HepG2 (cell line): Measurements from ENCODE around the gene ANO9. TPM values are rescaled to one million over a fixed set of nuclear protein-coding genes. Genes with fewer than 3 reads are reported as not detected.

Experiments used
- ATAC-seq: fragments of 200-7000 bp; cut with Tn5 transposase; 3 replicates; pipeline ENCODE4 v1.9.1; 2020; ENCODE audit warnings: mild to moderate bottlenecking, moderate library complexity
- BruUV-seq: library from RNA; stranded (reverse); fragments of 400-500 nt; replicated peaks from 2 replicates; lab custom pipeline; 2021; lab: Mats Ljungman, UMichigan
- CTCF ChIA-PET: fragments of 300-600 bp; formaldehyde crosslinking; extraction: SDS; loops from one replicate; lab custom pipeline; 2021; ENCODE audit warnings: low total read pairs, inconsistent platforms, low intra/inter-chr PET ratio; lab: Yijun Ruan, JAX
- POLR2A ChIA-PET: fragments of 350-600 bp; sonication (Branson Sonifier 250); formaldehyde crosslinking; loops from one replicate; lab custom pipeline; 2020; ENCODE audit warnings: antibody characterized with exemption, inconsistent platforms; lab: Yijun Ruan, JAX
- DNase-seq: peaks from one replicate; pipeline ENCODE4 v3.0.0-alpha.2; 2015; ENCODE audit warnings: low spot score
- FAIRE-seq: peaks from 3 replicates; lab custom pipeline; 2011; peaks lifted over from hg19 to GRCh38; lab: Jason Lieb, UNC
- H2AFZ ChIP-seq: one replicate; pipeline ENCODE4 v1.6.1; 2011; ENCODE audit warnings: low read length, inconsistent platforms
- H3K27ac ChIP-seq: fragments of 300-600 bp; 3 replicates; pipeline ENCODE4 v1.8.0; 2011; ENCODE audit warnings: mixed run types, mild to moderate bottlenecking, mixed read lengths, low read length, inconsistent platforms; ENCODE audit not compliant: insufficient read depth; ENCODE audit errors: extremely low read length
- H3K27me3 ChIP-seq, 2 experiments: fragments of 200-600 bp in 1 of 2; 2 replicates in 1 of 2; 3 replicates in 1 of 2; pipeline versions ENCODE4 v1.6.0 to v1.8.0; 2011; ENCODE audit warnings: low read length in 2 of 2, mild to moderate bottlenecking in 2 of 2, moderate library complexity in 2 of 2, inconsistent platforms in 1 of 2; ENCODE audit not compliant: insufficient read depth in 2 of 2, control insufficient read depth in 1 of 2
- H3K36me3 ChIP-seq, 2 experiments: fragments of 200-600 bp in 1 of 2; replicated peaks in 1 of 2; 2 replicates in 1 of 2; 3 replicates in 1 of 2; pipeline versions ENCODE4 v1.5.1 to v1.8.0; 2011; ENCODE audit warnings: low read length in 2 of 2, inconsistent platforms in 1 of 2; ENCODE audit not compliant: insufficient read depth in 2 of 2, control insufficient read depth in 1 of 2
- H3K4me1 ChIP-seq: 2 replicates; pipeline ENCODE4 v1.5.1; 2012; ENCODE audit warnings: low read length, inconsistent platforms; ENCODE audit not compliant: insufficient read depth
- H3K4me2 ChIP-seq: 2 replicates; pipeline ENCODE4 v1.6.0; 2011; ENCODE audit warnings: low read depth, low read length, inconsistent platforms
- H3K4me3 ChIP-seq, 3 experiments: fragments of 200-600 bp in 1 of 3; sonication (generic), shearing (Covaris generic) in 1 of 3; replicated peaks in 1 of 3; 2 replicates each; pipeline ENCODE4 v1.5.1; 2011 to 2016; ENCODE audit warnings: low read length in 3 of 3, inconsistent platforms in 2 of 3, low read depth in 2 of 3, mild to moderate bottlenecking in 2 of 3, control low read depth in 1 of 3, mixed read lengths in 1 of 3; ENCODE audit not compliant: insufficient read depth in 1 of 3
- H3K79me2 ChIP-seq: one replicate; pipeline ENCODE4 v1.6.1; 2011; ENCODE audit warnings: low read length, inconsistent platforms; ENCODE audit not compliant: insufficient read depth
- H3K9ac ChIP-seq: 2 replicates; pipeline ENCODE4 v1.6.0; 2011; ENCODE audit warnings: mild to moderate bottlenecking, low read depth, low read length, inconsistent platforms; ENCODE audit not compliant: insufficient read depth
- H3K9me3 ChIP-seq: 2 replicates; pipeline ENCODE4 v1.5.1; 2012; ENCODE audit warnings: mild to moderate bottlenecking, low read length
- H4K20me1 ChIP-seq: 2 replicates; pipeline ENCODE4 v1.6.0; 2011; ENCODE audit warnings: inconsistent platforms, mild to moderate bottlenecking, low read length, moderate library complexity; ENCODE audit not compliant: insufficient read depth
- BCL6 ChIP-seq: IDR thresholded peaks from 2 replicates; pipeline ENCODE4 v1.6.1; 2016; ENCODE audit warnings: missing genetic modification reagents, missing compliant biosample characterization
- KDM3A ChIP-seq: IDR thresholded peaks from 2 replicates; pipeline ENCODE4 v1.6.1; 2018; ENCODE audit warnings: low read depth, missing compliant biosample characterization
- MTA1 ChIP-seq: sonication (generic); formaldehyde crosslinking; IDR thresholded peaks from 2 replicates; pipeline ENCODE4 v1.4.0; 2020; ENCODE audit warnings: missing genetic modification reagents, mild to moderate bottlenecking, borderline replicate concordance
- SALL2 ChIP-seq: sonication (generic); formaldehyde crosslinking; IDR thresholded peaks from 2 replicates; pipeline ENCODE4 v1.8.1; 2023; ENCODE audit warnings: mild to moderate bottlenecking, missing genetic modification reagents, inconsistent platforms
- SIN3A ChIP-seq: IDR thresholded peaks from 2 replicates; pipeline ENCODE4 v1.6.1; 2011; ENCODE audit warnings: low read depth, mild to moderate bottlenecking, control low read depth, low read length, borderline replicate concordance
- SNAPC2 ChIP-seq: sonication (generic); formaldehyde crosslinking; IDR thresholded peaks from 2 replicates; pipeline ENCODE4 v1.8.1; 2022; ENCODE audit warnings: mild to moderate bottlenecking, missing genetic modification reagents
- SRSF9 ChIP-seq: fragments of 200-400 bp; formaldehyde crosslinking; IDR thresholded peaks from 2 replicates; pipeline ENCODE4 v1.6.1; 2018; ENCODE audit warnings: borderline replicate concordance, mild to moderate bottlenecking, low read depth, low read length; ENCODE audit not compliant: insufficient read depth, poor library complexity, severe bottlenecking
- TCF7L2 ChIP-seq: IDR thresholded peaks from 2 replicates; pipeline ENCODE4 v1.6.1; 2011; ENCODE audit warnings: mild to moderate bottlenecking, low read depth, low read length, moderate library complexity
- ZNF10 ChIP-seq: sonication (generic); formaldehyde crosslinking; IDR thresholded peaks from 2 replicates; pipeline ENCODE4 v1.4.0; 2020; ENCODE audit warnings: mild to moderate bottlenecking, low read depth, missing genetic modification reagents, borderline replicate concordance
- WGBS: methylation state at CpG from one replicate; pipeline ENCODE4 v1.1.6; 2017; ENCODE audit warnings: low lambda C conversion rate; 5-methylcytosine and 5-hydroxymethylcytosine counted together
- in situ Hi-C: cut with HindIII; loops from 2 replicates; pipeline ENCODE4 v1.10.0; 2017; ENCODE audit warnings: low pct_unique_long_range_greater_than_20kb; ENCODE audit not compliant: extremely low pct_ligation_motif_present
- intact Hi-C: fragments of 100-400 bp; cut with micrococcal nuclease; formaldehyde crosslinking; loops from one replicate; pipeline ENCODE4 v1.10.0; 2022; ENCODE audit not compliant: unreplicated experiment
- polyA plus RNA-seq, 8 experiments: library from polyadenylated mRNA; depleted of rRNA in 3 of 8; stranded (reverse) in 7 of 8; unstranded in 1 of 8; fragments of >200 nt; fragmentation: Illumina TruSeq in 4 of 8; extraction: Trizol in 4 of 8; gene quantifications; 2 replicates each; pipeline versions ENCODE4 v1.2.1 to v1.2.3, GENCODE V29; 2011 to 2016; ENCODE audit warnings: low read depth in 4 of 8, missing spikeins in 1 of 8, mixed read lengths in 1 of 8; ENCODE audit not compliant: insufficient read depth in 1 of 8
- total RNA-seq, 5 experiments: library from RNA; depleted of rRNA; stranded (reverse); fragments of >200 nt; fragmentation: Illumina TruSeq; extraction: Trizol; gene quantifications; 2 replicates each; pipeline ENCODE4 v1.2.3, GENCODE V29; 2016; ENCODE audit warnings: low read depth in 1 of 5
- TF ChIP-seq, protein P1 (sequence below): sonication (generic); formaldehyde crosslinking; IDR thresholded peaks from 2 replicates; pipeline ENCODE4 v1.4.0; 2020; ENCODE audit warnings: missing genetic modification reagents
- TF ChIP-seq, protein P2 (sequence below): sonication (generic); formaldehyde crosslinking; IDR thresholded peaks from 2 replicates; pipeline ENCODE4 v1.8.0; 2022; ENCODE audit warnings: missing genetic modification reagents, mild to moderate bottlenecking, moderate library complexity, borderline replicate concordance
- TF ChIP-seq, protein P3 (sequence below): sonication (generic); formaldehyde crosslinking; conservative IDR thresholded peaks from 2 replicates; pipeline ENCODE4 v1.5.0; 2020; ENCODE audit warnings: missing genetic modification reagents

ANO9 gene
- total and polyA plus RNA-seq, 2 of the 13 experiments (the other 11 are each of a cell fraction or from before 2014, with no cell fraction given), result 8.9 to 14.3 TPM

DNA sequence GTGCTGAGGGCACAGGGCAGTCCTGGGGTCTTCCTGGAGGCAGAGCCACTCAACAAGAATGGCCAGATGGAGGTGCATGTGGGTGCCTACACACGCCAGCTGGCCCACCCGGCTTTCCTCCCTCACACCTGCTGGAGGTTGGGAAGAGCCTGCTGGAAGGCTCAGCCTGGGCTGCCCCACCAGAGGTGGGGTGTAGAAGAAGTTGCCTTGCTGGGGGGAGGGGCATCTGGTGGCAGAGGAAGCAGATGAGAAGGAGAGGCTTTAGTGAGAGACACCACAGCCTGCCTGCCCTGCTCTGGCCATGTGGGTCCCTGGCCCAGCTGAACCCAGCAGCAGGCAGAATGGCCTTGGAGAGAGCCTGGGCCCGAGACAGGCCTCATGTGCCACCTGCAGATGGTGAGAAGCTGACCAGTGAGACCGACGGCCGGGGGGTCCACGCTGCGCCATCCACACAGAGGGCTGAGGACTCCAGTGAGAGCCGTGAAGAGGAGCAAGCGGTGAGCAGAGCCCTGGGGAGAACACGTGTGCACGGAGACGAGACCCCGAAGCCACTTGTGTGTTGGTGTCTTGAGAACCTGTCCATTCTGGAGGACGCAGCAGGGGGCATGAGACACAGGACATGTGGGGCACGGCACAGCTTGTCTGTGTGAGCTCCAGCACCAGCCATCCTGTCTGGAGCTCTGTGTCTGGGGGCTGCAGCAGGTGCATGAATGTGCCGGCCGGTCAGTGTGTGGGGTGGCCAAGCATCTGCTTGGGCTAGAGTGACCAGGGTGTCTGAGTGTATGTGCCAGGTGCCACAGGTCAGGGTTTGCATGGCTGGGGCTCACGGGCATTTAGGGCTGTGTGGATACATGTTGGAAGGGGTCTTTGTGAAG is 69.9 kb downstream of the ANO9 start (continued):
- TF ChIP-seq TCF7L2, result no peak
- TF ChIP-seq SALL2 (CRISPR knock-in tag), result no peak
- TF ChIP-seq SNAPC2 (CRISPR knock-in tag), result no peak
- TF ChIP-seq SIN3A, result no peak
- TF ChIP-seq SRSF9, result no peak
- 0 out of 2 replicates have a peak, but pooled peaks have one; percentile 23 for TF ChIP-seq MTA1 (CRISPR knock-in tag)

DNA sequence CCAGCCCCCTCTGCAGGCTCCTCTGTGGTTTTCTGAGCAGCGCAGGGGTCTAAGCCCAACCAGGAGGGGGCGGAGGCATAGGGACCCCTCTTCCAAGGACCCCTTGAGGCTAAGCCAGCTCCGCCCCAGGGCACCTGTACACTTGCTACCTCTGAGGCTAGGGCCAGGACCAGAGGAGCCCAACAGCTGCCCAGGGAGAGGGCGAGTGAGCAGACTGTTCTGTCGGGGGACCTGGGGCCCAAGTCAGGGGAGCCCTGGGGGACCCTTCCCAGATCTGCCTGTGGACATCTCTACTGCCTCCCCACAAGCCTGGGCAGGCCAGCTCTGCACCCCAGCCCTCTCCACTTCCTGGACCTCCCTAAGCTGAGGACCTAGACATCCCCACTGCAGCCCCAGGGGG is 70.8 kb downstream of the ANO9 start:
- intact Hi-C loops (no loop called here), in situ Hi-C loops (no loop called here)
- Histone ChIP-seq H3K36me3 (peaks cover 0 to 11% of the 10 kb centered on the region in 2 experiments; a peak in 2 of 5 replicates), H3K4me3 (peak overlapping the region in 1 of 3 experiments; percentile 83; a peak in 1 of 6 replicates), H2AFZ (no peak overlapping the region), H3K4me2 (peak overlapping the region; percentile 90), H3K9me3 (no peaks in the 10 kb centered on the region), H3K27me3 (peaks cover 4 to 20% of the 10 kb centered on the region in 2 experiments; a peak in 4 of 5 replicates), H3K79me2 (no peaks in the 10 kb centered on the region), H3K27ac (no peak overlapping the region), H3K9ac (no peak overlapping the region), H4K20me1 (0 out of 2 replicates have a peak, but pooled peaks cover 4% of the 10 kb centered on the region), H3K4me1 (peaks cover 56% of the 10 kb centered on the region)
- DNase-seq (no peak), FAIRE-seq (no peak), ATAC-seq (no peak)
- POLR2A ChIA-PET, result interaction anchor here (1.0 to 1.9 kb wide), 2 partner anchors 74 to 165 kb away, joined by 4 to 5 read pairs; partner anchors contain the start of genes BET1L and RIC8A
- 94% methylated on average over 3 of the region's 5 CpGs for WGBS
- CTCF ChIA-PET, result no interaction called here
- BruUV-seq, result no TSS peak
- TF ChIP-seq ZNF10 (CRISPR knock-in tag), result no peak
- TF ChIP-seq BCL6 (CRISPR knock-in tag), result no peak
- TF ChIP-seq KDM3A (CRISPR knock-in tag), result no peak
- TF ChIP-seq, protein P1, sequence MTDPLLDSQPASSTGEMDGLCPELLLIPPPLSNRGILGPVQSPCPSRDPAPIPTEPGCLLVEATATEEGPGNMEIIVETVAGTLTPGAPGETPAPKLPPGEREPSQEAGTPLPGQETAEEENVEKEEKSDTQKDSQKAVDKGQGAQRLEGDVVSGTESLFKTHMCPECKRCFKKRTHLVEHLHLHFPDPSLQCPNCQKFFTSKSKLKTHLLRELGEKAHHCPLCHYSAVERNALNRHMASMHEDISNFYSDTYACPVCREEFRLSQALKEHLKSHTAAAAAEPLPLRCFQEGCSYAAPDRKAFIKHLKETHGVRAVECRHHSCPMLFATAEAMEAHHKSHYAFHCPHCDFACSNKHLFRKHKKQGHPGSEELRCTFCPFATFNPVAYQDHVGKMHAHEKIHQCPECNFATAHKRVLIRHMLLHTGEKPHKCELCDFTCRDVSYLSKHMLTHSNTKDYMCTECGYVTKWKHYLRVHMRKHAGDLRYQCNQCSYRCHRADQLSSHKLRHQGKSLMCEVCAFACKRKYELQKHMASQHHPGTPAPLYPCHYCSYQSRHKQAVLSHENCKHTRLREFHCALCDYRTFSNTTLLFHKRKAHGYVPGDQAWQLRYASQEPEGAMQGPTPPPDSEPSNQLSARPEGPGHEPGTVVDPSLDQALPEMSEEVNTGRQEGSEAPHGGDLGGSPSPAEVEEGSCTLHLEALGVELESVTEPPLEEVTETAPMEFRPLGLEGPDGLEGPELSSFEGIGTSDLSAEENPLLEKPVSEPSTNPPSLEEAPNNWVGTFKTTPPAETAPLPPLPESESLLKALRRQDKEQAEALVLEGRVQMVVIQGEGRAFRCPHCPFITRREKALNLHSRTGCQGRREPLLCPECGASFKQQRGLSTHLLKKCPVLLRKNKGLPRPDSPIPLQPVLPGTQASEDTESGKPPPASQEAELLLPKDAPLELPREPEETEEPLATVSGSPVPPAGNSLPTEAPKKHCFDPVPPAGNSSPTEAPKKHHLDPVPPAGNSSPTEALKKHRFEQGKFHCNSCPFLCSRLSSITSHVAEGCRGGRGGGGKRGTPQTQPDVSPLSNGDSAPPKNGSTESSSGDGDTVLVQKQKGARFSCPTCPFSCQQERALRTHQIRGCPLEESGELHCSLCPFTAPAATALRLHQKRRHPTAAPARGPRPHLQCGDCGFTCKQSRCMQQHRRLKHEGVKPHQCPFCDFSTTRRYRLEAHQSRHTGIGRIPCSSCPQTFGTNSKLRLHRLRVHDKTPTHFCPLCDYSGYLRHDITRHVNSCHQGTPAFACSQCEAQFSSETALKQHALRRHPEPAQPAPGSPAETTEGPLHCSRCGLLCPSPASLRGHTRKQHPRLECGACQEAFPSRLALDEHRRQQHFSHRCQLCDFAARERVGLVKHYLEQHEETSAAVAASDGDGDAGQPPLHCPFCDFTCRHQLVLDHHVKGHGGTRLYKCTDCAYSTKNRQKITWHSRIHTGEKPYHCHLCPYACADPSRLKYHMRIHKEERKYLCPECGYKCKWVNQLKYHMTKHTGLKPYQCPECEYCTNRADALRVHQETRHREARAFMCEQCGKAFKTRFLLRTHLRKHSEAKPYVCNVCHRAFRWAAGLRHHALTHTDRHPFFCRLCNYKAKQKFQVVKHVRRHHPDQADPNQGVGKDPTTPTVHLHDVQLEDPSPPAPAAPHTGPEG (CRISPR knock-in tag), result no peak
- TF ChIP-seq, protein P2, sequence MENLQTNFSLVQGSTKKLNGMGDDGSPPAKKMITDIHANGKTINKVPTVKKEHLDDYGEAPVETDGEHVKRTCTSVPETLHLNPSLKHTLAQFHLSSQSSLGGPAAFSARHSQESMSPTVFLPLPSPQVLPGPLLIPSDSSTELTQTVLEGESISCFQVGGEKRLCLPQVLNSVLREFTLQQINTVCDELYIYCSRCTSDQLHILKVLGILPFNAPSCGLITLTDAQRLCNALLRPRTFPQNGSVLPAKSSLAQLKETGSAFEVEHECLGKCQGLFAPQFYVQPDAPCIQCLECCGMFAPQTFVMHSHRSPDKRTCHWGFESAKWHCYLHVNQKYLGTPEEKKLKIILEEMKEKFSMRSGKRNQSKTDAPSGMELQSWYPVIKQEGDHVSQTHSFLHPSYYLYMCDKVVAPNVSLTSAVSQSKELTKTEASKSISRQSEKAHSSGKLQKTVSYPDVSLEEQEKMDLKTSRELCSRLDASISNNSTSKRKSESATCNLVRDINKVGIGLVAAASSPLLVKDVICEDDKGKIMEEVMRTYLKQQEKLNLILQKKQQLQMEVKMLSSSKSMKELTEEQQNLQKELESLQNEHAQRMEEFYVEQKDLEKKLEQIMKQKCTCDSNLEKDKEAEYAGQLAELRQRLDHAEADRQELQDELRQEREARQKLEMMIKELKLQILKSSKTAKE (CRISPR knock-in tag), result no peak
- TF ChIP-seq, protein P3, sequence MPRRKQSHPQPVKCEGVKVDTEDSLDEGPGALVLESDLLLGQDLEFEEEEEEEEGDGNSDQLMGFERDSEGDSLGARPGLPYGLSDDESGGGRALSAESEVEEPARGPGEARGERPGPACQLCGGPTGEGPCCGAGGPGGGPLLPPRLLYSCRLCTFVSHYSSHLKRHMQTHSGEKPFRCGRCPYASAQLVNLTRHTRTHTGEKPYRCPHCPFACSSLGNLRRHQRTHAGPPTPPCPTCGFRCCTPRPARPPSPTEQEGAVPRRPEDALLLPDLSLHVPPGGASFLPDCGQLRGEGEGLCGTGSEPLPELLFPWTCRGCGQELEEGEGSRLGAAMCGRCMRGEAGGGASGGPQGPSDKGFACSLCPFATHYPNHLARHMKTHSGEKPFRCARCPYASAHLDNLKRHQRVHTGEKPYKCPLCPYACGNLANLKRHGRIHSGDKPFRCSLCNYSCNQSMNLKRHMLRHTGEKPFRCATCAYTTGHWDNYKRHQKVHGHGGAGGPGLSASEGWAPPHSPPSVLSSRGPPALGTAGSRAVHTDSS (CRISPR knock-in tag), result no peak
